ENCODE results near the gene PNMA8B.

GRCh38 chr19:46453661-46454060 lies 42.0 kb downstream of the PNMA8B start:
- TF ChIP-seq CTCF (IDR thresholded peaks at IDR 0.05) (no peak), EZH2phosphoT487 (IDR thresholded peaks at IDR 0.05) (no peak)
